Measurements from ENCODE around the gene ICE1. TPM values are rescaled to one million over a fixed set of nuclear protein-coding genes. Genes with fewer than 3 reads are reported as not detected.
"Not testable (repeated sequence)": the region's sequence is repeated elsewhere in the genome, so short reads cannot be mapped to it uniquely, and the experiment has no call there.

Gene ICE1
- total RNA-seq, 1 experiment from 2014 or later, result 30.6 TPM

- no peaks in the 10 kb centered on the region for H3K4me1 Mint-ChIP-seq (ENCODE audit: low read depth, unreplicated experiment)
- no peak overlapping the region for H3K4me3 Mint-ChIP-seq (ENCODE audit: unreplicated experiment)
- no peaks in the 10 kb centered on the region for H3K9me3 ChIP-seq
- no peaks in the 10 kb centered on the region for H3K27me3 ChIP-seq (replicated peaks; ENCODE audit: control insufficient read depth, insufficient read depth, low read length)
- no TSS peak for BruUV-seq (replicated peaks)
- DNase-seq, result no peak
- intact Hi-C loops (cut with micrococcal nuclease; ENCODE audit: unreplicated experiment), result no loop called here
- no peak overlapping the region for H3K4me3 ChIP-seq (ENCODE audit: low read depth, low read length)
- H3K27ac Mint-ChIP-seq (ENCODE audit: unreplicated experiment), result no peak overlapping the region
- no peaks in the 10 kb centered on the region for H3K27me3 Mint-ChIP-seq (ENCODE audit: insufficient read depth, unreplicated experiment)
- POLR2A ChIA-PET, result no interaction called here
- H3K4me1 ChIP-seq, result no peaks in the 10 kb centered on the region
- no peak for TF ChIP-seq CTCF (IDR thresholded peaks at IDR 0.05; ENCODE audit: insufficient read depth in 1 of 2, low read depth in 1 of 2, low read length in 1 of 2, severe bottlenecking in 1 of 2, unreplicated experiment in 1 of 2)
- H3K36me3 ChIP-seq (ENCODE audit: control insufficient read depth, insufficient read depth, low read length), result no peaks in the 10 kb centered on the region
- CTCF ChIA-PET, result no interaction called here
- no peaks in the 10 kb centered on the region for H3K36me3 Mint-ChIP-seq (ENCODE audit: insufficient read depth, unreplicated experiment)
- H3K9me3 Mint-ChIP-seq (ENCODE audit: unreplicated experiment), result no peaks in the 10 kb centered on the region
Observed at GRCh38 chr5:5386329-5386728, 36.1 kb upstream of the ICE1 start.

DNA sequence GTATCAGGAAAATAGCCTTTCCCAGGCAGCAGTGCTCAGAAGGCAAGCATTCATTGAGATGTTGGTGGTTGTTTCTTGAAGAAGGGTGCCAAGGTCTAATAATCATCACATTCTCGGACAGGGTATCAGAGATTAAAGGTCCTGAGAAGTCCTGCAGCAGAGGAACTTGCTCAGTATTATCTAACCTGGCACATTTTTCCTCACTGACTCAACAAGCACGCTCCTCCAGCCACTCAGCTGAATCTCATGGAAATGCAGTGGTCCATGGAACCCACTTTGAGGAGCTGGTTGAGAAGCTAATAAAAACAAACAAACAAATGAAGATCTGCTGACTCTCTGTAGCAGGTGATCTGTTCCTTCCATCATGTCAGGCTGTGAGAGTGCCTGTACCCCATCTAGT is 35.3 kb upstream of the ICE1 start:
- POLR2A ChIA-PET, result no interaction called here
- BruUV-seq (replicated peaks), result no TSS peak
- Histone ChIP-seq H3K36me3 (ENCODE audit: control insufficient read depth, insufficient read depth, low read length) (no peaks in the 10 kb centered on the region), H3K4me1 (no peaks in the 10 kb centered on the region), H3K9me3 (no peaks in the 10 kb centered on the region), H3K27me3 (replicated peaks; ENCODE audit: control insufficient read depth, insufficient read depth, low read length) (no peaks in the 10 kb centered on the region), H3K4me3 (ENCODE audit: low read depth, low read length) (no peak overlapping the region)
- no peaks in the 10 kb centered on the region for H3K4me1 Mint-ChIP-seq (ENCODE audit: low read depth, unreplicated experiment)
- H3K27ac Mint-ChIP-seq (ENCODE audit: unreplicated experiment), result no peak overlapping the region
- no peaks in the 10 kb centered on the region for H3K9me3 Mint-ChIP-seq (ENCODE audit: unreplicated experiment)
- H3K27me3 Mint-ChIP-seq (ENCODE audit: insufficient read depth, unreplicated experiment), result no peaks in the 10 kb centered on the region
- CTCF ChIA-PET, result no interaction called here
- intact Hi-C loops (cut with micrococcal nuclease; ENCODE audit: unreplicated experiment), result no loop called here
- no peaks in the 10 kb centered on the region for H3K36me3 Mint-ChIP-seq (ENCODE audit: insufficient read depth, unreplicated experiment)
- no peak for DNase-seq
- no peak overlapping the region for H3K4me3 Mint-ChIP-seq (ENCODE audit: unreplicated experiment)
- TF ChIP-seq CTCF (IDR thresholded peaks at IDR 0.05; ENCODE audit: insufficient read depth in 1 of 2, low read depth in 1 of 2, low read length in 1 of 2, severe bottlenecking in 1 of 2, unreplicated experiment in 1 of 2), result no peak

- H3K9me3 ChIP-seq, result no peaks in the 10 kb centered on the region
- H3K9me3 Mint-ChIP-seq (ENCODE audit: unreplicated experiment), result no peaks in the 10 kb centered on the region
- no TSS peak for BruUV-seq (replicated peaks)
- TF ChIP-seq CTCF (IDR thresholded peaks at IDR 0.05; ENCODE audit: insufficient read depth in 1 of 2, low read depth in 1 of 2, low read length in 1 of 2, severe bottlenecking in 1 of 2, unreplicated experiment in 1 of 2), result no peak
- intact Hi-C loops (cut with micrococcal nuclease; ENCODE audit: unreplicated experiment), result no loop called here
- POLR2A ChIA-PET, result no interaction called here
- H3K27me3 ChIP-seq (replicated peaks; ENCODE audit: control insufficient read depth, insufficient read depth, low read length), result no peaks in the 10 kb centered on the region
- DNase-seq, result no peak
- no peaks in the 10 kb centered on the region for H3K36me3 ChIP-seq (ENCODE audit: control insufficient read depth, insufficient read depth, low read length)
- H3K36me3 Mint-ChIP-seq (ENCODE audit: insufficient read depth, unreplicated experiment), result no peaks in the 10 kb centered on the region
- H3K4me3 Mint-ChIP-seq (ENCODE audit: unreplicated experiment), result no peak overlapping the region
- CTCF ChIA-PET, result no interaction called here
- no peak overlapping the region for H3K4me3 ChIP-seq (ENCODE audit: low read depth, low read length)
- no peaks in the 10 kb centered on the region for H3K4me1 Mint-ChIP-seq (ENCODE audit: low read depth, unreplicated experiment)
- no peak overlapping the region for H3K27ac Mint-ChIP-seq (ENCODE audit: unreplicated experiment)
- no peaks in the 10 kb centered on the region for H3K27me3 Mint-ChIP-seq (ENCODE audit: insufficient read depth, unreplicated experiment)
- no peaks in the 10 kb centered on the region for H3K4me1 ChIP-seq
Observed at GRCh38 chr5:5387777-5388176, 34.7 kb upstream of the ICE1 start.

DNA sequence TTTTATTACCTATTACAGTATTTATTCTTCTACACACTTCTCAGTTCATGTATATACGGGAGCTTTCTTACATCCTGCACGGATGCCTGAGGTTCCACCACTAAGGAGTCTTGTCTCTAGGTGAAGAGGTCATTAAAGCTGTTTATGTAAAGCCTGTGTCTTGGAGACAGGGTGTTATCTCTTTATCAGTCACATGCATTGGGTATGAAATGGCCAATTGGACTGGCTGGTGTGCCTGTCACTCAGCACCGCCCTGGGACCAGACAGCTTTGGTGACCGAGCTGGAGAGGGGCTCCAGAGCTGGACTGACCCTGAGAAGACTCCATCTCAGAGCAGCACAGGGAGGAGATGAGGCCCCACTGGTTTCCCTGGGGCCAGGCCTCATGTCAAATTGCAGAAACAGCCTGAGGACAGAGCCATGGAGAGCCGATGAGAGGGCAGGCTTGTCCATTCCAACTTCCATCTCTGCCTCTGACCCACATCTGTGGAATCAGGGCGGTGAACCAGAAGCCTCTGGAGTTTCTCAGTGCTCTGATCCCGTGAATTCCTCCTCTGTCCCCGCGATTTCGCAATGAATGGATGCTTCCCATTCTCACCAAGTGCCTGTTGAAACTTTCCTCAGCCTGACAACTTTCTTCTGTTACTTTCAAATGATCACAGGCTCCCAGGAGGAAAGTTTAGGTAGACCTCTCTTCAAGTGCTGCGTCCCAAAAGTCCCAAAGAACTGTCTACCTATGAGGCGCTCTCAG is 32.2 kb upstream of the ICE1 start:
- CTCF ChIA-PET; H3K27me3 ChIP-seq (replicated peaks; ENCODE audit: control insufficient read depth, insufficient read depth, low read length); H3K4me3 Mint-ChIP-seq (ENCODE audit: unreplicated experiment); DNase-seq; H3K36me3 ChIP-seq (ENCODE audit: control insufficient read depth, insufficient read depth, low read length); H3K27me3 Mint-ChIP-seq (ENCODE audit: insufficient read depth, unreplicated experiment); H3K9me3 Mint-ChIP-seq (ENCODE audit: unreplicated experiment); H3K4me1 ChIP-seq; intact Hi-C loops (cut with micrococcal nuclease; ENCODE audit: unreplicated experiment); H3K4me1 Mint-ChIP-seq (ENCODE audit: low read depth, unreplicated experiment); POLR2A ChIA-PET; H3K9me3 ChIP-seq; H3K4me3 ChIP-seq (ENCODE audit: low read depth, low read length); BruUV-seq (replicated peaks); H3K27ac Mint-ChIP-seq (ENCODE audit: unreplicated experiment); H3K36me3 Mint-ChIP-seq (ENCODE audit: insufficient read depth, unreplicated experiment): not testable (repeated sequence)

GRCh38 chr5:5392504-5392903 is 30.0 kb upstream of the ICE1 start:
- H3K27me3 Mint-ChIP-seq (ENCODE audit: insufficient read depth, unreplicated experiment); H3K9me3 ChIP-seq; H3K4me3 Mint-ChIP-seq (ENCODE audit: unreplicated experiment); H3K36me3 Mint-ChIP-seq (ENCODE audit: insufficient read depth, unreplicated experiment); H3K27me3 ChIP-seq (replicated peaks; ENCODE audit: control insufficient read depth, insufficient read depth, low read length); H3K27ac Mint-ChIP-seq (ENCODE audit: unreplicated experiment); CTCF ChIA-PET; BruUV-seq (replicated peaks); H3K36me3 ChIP-seq (ENCODE audit: control insufficient read depth, insufficient read depth, low read length); DNase-seq; H3K9me3 Mint-ChIP-seq (ENCODE audit: unreplicated experiment); H3K4me3 ChIP-seq (ENCODE audit: low read depth, low read length); POLR2A ChIA-PET; H3K4me1 Mint-ChIP-seq (ENCODE audit: low read depth, unreplicated experiment); intact Hi-C loops (cut with micrococcal nuclease; ENCODE audit: unreplicated experiment); H3K4me1 ChIP-seq: not testable (repeated sequence)
